HG02970 (cell line): Measurements from ENCODE around the gene CISD1.

Experiments
- ATAC-seq: cut with Tn5 transposase; IDR thresholded peaks from one replicate; pipeline ENCODE4 v1.9.1; 2021; ENCODE audit warnings: mild to moderate bottlenecking, moderate library complexity, moderate number of reproducible peaks; ENCODE audit not compliant: unreplicated experiment, low FRiP score

Gene CISD1

DNA sequence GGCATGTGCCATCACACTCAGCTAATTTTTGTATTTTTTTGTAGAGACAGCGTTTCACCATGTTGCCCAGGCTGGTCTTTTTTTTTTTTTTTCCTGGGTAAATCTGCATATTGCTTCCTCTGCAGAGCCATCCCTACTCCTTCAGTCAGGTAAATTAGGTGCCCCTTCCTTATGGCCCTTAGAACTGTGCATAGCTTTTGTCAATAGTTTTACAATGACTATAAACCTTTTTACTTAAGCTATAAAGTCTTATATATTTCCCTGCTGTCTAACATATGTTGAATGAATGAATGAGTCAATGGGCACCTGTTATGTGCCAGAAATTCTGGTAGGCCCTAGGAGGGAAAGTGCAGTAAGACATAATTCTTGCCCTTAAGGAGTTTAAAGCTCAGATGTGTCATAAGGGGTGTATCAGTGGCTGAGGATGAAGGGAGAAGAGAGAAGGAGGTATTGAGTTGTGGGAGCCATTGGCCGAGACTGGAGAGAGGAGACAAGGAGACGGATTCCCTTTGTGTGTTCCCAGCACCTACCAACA, 35.2 kb downstream of the CISD1 start:
- no peak for ATAC-seq

DNA sequence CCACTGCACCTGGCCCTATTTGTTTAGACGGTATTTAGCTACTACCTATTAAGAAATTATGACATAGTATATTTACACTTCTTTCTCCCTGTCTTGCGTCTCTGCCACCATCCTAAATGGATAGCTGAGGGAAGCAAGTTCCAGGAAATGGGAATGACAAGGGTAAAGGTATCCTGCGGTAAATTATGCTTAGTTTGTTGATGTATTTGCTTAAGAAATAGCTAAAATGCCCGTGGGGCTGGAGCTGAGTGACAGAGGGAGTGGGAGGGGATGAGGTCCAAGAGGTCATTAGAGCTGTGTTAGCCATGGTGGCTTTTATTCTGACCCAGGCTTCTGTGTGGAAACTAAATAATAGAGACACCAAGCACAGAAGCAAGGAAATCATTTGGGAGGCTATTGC, 36.9 kb downstream of the CISD1 start:
- no peak for ATAC-seq

DNA sequence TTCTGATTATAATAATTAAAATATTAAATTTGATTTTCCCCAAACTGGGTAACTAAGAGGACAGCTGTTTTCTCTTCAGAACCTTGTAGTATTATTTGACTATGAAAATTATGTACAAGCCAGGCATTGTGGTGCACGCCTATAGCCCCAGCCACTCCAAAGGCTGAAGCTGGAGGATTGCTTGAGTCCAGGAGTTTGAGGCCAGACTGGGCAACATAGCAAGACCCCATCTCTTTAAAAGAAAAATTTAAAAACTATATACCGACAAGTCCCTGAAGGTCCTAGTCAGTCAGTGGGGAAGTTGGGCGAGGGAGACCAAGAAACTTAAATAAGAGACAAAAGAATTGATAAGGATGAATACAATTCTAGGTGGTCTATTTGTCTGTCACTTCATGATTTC, 38.7 kb downstream of the CISD1 start:
- ATAC-seq = no peak

DNA sequence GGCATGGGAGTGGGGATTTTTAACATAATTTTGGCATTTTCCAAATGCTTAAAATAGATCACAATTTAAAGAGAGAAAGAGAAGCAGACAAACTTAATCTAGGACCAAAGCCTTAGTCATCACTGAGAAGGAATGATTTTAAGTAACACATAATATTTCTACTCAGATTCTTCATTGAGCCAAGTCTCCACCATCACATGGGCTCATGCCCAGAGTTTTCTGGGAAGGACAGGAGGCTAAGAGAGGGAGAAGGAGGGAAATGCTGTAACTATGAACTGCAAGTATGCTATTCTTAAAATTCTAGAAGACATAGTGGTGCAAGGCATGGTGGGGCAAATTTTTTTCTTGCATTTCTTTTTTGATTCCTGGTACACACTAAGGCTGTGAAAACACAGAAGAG, 42.1 kb downstream of the CISD1 start:
- no peak for ATAC-seq

DNA sequence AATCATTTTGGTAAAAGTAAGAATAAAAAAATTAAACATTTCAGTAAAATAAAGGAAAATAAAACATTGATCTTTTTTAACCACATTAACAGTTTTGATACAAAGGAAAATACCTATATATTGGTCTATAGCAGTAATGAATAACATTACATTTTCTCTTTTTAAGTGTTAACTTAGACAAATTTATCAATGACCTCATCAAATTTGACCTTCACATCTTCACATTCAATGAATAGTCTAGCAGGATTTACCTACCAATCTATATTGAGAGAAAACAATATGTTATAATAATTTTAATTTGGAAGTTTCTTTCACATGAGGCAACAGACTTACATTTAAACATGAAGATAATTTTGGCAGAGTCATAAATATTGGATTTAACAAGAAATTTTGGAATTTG, 47.9 kb downstream of the CISD1 start:
- no peak for ATAC-seq

DNA sequence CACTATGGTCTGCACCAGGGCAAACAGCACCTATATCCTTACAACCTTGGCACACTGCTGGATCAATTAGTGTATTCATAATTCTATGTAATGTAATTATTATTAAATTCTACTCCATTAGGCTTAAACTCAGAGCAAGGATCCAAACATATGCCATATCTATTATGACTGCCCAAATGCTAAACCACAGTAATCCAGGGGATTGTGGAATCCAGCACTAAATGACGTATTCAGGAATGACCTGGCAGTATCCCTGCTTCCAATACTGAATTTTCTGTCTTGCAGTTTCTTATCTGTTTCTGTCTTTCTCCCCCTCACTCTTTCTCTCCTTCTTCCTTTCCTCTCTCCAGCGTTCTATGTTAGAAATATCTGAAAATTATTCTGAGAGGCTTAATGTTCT, 49.4 kb downstream of the CISD1 start:
- ATAC-seq = no peak

DNA sequence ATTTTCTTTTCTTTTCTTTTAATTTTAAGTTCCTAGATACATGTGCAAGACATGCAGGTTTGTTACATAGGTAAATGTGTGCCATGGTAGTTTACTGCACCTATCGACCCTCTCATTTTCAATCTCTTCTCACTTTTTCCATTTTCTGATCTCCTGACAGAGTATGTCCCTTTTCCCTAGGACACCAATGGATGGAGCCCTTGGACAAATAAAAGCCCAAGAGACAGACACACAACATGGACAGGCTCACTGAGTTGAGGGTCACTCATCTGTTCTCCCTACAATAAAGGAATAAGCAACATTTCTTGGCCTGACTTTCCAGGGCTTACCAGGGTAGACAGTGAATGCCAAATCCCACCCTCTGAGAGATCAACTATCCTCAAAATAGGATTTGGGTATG, 50.6 kb downstream of the CISD1 start:
- ATAC-seq = no peak

DNA sequence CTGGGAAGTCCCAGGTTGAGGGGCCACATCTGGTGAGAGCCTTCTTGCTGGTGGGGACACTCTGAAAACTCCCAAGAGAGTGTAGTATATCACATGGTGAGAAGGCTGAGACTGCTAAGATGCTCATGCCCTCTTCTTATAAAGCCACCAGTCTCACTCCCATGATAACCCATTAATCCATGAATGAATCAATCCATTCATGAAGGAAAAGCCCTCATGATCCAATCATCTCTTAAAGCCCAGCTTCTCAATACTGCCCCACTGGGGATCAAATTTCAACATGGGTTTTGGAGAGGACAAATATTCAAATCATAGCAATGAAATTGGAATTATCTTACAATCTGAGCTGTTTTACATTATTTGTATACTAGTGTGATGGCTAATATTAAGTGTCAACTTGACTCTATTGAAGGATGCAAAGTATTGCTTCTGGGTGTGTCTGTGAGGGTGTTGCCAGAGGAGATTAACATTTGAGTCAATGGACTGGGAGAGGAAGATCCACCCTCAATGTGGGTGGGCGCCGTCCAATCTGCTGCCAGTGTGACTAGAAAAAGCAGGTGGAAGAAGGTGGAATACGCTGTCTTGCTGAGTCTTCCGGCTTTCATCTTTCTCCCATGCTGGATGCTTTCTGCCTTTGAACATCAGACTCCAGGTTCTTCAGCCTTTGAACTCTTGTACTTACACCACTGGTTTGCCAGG, 51.5 kb downstream of the CISD1 start:
- ATAC-seq = no peak

DNA sequence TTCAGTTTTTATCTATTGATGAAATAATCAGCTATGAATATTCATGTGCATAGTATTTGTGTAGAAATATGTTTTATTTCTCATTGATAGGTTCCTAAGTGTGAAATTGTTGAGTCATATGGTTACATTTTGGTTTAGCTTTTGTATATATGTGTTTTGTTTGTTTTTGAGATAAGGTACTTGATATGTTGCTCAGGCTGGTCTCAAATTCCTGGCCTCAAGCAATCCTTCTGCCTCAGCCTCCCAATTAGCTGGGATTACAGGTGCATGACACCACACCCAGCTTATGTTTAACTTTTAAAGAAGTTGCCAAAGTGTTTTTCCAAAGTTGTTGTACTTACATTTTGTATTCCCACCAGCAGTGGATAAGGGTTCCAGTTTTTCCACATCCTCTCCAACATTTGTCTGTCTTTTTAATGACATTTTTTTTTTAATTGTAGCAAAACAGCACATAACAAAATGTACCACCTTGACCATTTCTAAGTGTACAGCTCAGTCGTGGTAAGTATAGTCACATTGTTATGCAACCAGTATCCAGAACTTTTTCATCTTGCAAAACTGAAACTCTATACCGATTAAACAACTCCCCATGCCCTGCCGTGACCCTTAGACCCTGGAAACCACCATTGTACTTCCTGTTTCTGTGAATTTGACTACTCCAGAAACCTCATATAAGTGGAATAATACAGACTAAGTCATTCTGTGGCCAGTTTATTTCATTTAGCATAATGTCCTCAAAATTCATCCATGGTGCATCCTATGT, 53.3 kb downstream of the CISD1 start:
- ATAC-seq = peak; percentile 82

DNA sequence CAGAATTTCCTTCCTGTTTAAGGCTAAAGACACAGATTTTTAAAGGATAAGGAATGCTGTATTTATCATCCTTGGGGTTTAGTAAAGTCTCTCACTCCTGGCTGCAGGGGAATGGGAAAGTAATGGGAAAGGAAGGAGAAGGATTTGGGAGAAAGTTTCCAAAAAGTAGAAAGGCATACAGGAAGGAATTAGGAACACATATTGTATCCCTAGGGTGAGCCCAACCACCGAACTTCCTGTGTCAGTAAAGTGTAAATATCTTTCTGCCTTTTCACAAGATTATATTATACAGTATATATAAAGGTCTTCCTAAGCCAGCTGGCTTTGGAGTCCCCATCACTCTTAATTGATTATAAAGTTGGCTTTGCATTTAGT, 53.9 kb downstream of the CISD1 start:
- no peak for ATAC-seq

DNA sequence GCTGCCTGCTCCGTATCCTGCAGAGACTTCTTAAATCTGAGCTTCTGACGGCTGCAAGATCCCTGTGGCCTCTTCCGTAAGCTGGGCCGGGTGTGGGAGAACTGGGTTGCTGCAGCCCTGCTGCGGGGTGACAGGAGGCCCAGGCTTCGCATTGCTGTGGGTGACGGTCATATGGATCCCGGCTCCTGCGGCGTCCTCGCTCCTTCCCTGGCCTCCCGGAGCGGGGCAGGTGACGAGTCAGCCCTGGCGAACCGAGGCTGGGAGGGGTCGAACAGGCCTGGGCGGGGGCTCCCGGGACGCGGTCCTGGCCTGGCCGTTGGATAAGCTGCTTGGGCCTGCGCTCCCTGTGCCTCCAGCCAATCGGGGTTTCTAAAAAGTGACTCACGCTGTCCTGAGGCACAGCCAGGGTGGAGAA, 58.0 kb downstream of the CISD1 start:
- ATAC-seq = no peak

DNA sequence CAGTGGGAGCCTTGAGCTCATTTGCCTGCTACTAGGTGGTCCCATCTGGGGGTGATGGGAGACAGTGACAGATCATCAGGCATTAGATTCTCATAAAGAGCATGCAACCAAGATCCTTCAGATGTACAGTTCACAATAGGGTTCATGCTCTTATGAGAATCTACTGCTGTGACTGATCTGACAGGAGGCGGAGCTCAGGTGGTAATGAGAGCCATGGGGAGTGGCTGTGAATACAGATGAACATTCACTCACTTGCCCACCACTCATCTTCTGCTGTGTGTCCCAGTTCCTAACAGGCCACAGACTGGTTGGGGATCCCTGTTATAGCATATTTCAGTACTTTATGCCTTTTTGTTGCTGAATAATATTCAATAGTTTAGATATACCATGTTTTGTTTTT, 59.3 kb downstream of the CISD1 start:
- ATAC-seq = no peak

DNA sequence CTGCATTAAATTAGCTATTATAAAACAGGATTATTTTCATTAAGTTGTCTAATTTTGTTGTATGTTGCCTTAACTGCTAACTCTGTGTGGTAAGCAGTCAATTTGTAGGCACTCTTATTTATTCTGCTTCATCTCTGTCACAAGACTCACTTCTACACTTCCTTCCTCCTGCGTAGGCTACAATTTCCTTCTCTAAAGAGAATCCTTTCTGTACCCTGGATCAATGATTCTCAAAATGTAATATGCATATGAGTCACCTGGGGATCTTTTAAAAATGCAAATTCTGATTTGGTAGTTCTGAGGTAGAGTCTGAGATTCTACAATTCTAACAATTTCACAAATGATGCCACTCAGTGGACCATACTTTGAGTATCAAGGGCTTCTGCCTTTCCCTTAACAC, 61.5 kb downstream of the CISD1 start:
- no peak for ATAC-seq

DNA sequence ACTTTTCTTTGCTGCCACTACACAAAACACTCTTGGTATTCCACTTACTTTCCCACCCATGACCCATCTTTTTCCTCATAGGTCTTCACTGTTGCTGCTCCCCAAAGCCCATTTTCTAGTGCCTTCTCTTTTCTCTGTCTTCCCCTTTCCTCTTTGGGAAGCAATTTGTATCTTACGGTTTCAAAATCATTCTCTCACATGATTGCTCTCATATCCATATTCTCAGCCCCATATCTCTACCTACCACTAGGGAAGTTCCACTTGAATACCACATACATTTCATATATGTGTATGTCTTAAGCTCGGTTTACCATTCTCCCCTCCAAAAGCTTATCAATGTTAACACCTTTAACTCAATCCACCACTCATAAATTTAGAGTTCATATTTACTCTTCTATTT, 62.7 kb downstream of the CISD1 start:
- no peak for ATAC-seq

DNA sequence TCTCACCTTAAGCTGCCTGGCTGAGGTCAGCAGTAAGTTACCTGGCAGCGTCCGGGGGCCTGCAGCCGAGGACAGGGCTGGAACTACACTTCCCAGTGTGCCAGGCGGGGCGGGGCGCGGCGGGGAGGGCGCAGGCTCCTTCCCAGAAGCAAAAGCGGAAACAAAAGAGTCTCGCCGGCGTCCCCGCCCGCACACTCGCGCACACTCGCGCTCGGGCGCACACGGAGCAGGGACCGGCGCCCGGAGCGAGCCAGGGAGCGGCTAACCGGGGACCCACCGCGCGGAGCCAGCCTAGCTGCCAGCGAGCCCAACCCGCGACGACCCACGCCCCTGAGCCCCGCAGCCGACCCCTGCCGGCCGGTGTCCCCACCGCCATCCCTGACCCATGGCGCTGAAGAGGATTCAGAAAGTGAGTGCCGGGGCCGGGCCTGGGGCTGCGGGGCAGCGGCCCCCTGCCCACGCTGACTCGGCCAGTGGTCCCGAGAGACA, 65.9 kb downstream of the CISD1 start, which contains the start of gene UBE2D1:
Gene UBE2D1, plus strand, starts transcription at position 190 of the 489 bp plus-strand sequence. Its CDS starts 196 bp downstream, at position 386.
- ATAC-seq = peak; percentile 89

DNA sequence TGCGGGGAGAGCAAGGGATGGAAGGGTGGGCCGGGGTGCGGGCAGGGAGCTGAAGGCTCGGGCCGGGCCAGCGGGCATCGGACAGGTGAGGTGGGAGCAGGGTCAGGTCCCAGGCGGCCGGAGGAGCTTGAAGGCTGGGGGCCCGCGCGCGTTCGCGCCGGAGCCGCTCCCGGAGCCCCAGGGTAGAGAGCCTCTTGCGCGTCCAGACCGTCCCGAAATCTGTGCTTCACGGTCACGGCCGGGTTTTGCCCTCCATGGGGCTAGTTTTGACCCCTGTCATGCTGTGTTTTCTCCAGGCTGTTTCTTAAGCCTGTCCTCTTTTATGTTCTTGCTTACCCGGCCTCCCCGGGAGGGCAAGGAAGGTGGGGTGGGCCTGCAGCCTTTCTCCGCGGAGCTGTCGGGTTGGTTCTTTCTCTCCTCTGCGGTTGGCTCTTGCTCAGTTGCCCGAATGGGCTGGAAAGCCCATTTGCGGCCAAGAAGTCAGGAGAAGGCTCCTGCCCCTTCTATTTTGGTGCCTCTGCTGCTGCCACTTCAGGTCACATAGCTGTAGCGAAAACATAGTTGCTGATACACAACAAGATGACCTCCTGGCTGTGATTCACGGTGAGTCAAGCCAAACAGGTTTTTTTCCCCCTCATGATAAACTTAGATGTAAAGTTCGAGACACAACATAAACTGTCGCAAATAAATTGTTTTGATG, 66.5 kb downstream of the CISD1 start:
- ATAC-seq = peak; percentile 36

DNA sequence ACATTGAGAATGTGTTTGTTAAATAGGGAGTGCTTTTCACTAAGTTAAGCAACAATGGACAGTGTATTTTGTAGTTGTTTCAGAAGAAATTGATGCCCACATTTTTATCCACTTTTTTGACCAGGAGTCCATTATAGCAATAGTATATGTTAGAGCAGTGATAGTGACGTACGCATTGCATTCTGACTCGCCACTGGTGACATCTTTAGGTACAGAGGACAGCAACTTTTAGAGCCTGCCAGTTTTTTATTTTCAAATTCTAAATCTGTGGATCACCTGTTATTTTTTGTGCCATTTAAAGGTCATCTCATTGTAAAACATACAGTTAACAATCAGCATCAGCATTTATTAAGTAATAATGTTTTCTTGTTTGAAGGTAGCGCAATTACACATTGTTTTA, 67.3 kb downstream of the CISD1 start:
- ATAC-seq = no peak
